ENCODE measurements around the gene PPP4R3B.
A peak's percentile ranks its signal among the peaks of the same experiment; 100 is the strongest.
"Not testable (repeated sequence)": the region's sequence is repeated elsewhere in the genome, so short reads cannot be mapped to it uniquely, and the experiment has no call there.

The PPP4R3B gene

GRCh38 chr2:55592130-55592529, 25.3 kb downstream of the PPP4R3B start:
- DNase-seq: no peak

- no peak for DNase-seq
These were observed 26.5 kb downstream of the PPP4R3B start for GRCh38 chr2:55590810-55591440.

DNA sequence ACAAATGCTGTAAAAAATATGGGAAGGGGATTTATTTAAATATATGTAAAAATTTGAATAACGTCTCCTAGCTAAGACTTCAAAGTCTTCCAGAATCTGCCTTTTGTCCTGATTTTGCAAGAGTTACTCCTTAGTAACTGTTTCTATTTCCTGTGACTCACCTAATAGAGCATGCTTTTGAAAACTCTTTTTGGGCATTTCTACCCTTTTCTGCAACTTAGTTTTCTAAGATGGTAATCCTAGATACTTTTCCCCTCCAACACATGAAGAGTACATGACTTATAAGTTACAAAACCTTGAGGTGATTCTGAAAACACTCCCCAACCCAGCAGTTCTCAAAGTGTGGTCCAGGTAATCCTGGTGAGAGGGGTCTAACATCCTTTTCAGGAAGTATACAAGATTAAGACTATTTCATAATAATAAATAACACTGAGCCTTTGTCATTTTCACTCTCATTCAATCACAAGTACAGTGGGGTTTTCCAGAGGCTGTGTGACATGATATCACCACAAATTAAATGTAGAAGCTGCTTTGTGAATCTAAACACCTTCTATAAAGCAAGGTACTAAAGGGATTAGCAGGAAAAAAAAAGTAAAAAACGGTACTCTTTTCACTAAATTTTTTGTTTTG, 31.9 kb downstream of the PPP4R3B start:
- no peak for DNase-seq

DNA sequence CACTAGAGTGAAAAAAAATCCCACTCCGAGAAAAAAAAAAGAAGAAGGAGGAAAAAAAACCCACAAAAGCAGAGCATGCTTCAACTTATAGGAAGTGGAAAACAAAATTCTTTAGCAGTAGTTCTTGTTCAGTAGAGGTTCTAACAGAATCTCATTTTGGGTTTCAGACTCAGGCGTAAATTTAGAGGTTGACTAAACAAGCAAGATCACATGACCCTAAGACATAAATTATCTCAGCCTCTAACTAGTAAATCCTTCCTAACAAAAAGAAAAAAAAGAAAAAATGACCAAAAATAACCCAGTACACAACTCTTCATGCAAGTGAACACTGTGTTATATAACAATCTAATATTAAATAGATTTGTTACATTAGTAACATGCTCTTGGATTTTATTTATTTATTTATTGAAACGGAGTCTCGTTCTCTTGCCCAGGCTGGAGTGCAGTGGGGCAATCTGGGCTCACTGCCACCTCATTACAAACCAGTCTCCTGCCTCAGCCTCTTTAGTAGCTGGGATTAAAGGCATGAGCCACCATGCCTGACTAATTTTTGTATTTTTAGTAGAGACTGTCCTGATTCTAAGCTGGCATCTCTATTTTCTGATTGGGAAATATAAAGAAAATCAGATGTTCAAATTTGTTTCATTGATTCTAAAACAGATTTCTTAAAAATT, 35.4 kb downstream of the PPP4R3B start:
- DNase-seq: no peak

DNA sequence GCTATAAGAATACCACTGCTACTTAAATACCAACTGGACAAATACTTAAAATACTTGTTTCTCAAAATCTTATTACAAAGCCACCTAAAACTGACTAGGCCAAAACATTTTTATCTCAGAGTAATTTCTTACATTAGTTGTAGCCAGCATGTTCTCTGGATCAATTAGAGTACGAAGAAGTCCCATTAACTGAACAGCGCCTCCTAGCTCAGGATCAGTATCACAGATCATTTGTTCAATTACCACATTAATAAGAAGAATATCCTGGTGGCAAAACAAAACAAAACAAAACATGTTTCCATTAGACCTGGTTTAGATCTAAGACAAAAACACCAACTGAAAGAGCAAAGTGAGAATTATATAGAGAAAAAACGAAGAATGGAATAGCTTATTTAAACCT, 36.0 kb downstream of the PPP4R3B start:
- no peak for DNase-seq

DNA sequence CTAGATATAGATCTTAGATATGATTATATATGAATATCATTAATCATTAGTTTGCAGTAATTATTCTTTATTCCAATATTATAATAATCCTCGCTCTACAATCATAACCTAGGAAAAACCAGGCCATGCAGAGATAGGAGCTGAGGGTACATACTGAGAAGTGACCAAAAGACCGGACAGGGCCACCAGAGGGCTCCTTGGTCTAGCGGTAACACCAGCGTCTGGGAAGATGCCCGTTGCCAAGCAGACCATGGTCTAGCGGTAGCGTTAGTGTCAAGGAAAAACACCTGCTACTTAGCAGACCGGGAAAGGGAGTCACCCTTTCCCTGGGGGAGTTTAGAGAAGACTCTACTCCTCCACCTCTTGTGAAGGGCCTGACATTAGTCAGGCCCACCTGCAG, 48.4 kb downstream of the PPP4R3B start:
- DNase-seq: not testable (repeated sequence)

DNA sequence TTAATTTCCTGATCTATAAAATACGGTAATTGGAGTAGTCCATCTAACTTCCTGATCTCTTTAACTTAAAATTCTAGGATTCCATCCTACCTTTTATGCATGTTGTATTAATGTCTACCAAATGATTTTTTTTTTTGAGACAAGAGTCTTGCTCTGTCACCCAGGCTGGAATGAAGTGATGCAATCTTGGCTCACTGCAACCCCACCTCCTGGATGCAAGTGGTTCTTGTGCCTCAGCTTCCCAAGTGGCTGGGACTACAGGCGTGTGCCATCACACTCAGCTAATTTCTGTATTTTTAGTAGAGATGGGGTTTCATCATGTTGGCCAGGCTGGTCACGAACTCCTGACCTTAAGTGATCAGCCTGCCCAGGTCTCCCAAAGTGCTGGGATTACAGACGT, 50.1 kb downstream of the PPP4R3B start:
- DNase-seq: no peak

- no peak for DNase-seq
These were observed 51.8 kb downstream of the PPP4R3B start for GRCh38 chr2:55565613-55566012.

- no peak for DNase-seq
These were observed 56.6 kb downstream of the PPP4R3B start for GRCh38 chr2:55560855-55561254.

- no peak for DNase-seq
These were observed 60.6 kb downstream of the PPP4R3B start for GRCh38 chr2:55556809-55557208.

GRCh38 chr2:55555977-55556376, 61.4 kb downstream of the PPP4R3B start:
- no peak for DNase-seq

DNA sequence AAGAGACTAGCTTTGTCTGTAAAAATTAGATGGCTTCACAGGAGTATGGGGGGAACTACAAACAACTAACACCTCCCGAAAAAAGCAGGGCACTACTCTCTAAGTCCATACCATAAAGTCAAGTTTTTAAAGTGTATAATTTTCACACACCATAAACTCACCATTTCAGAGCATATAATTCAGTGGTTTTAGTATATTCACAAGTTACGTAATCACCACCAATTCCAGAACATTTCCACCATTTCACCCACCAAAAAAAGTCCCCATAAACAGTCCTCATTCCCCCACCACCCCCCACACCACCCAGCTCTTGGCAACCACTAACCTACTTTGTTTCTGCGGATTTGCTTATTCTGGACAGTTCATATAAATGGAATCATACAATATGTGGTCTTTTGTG, 64.1 kb downstream of the PPP4R3B start:
- no peak for DNase-seq

- no peak for DNase-seq
These were observed 66.9 kb downstream of the PPP4R3B start for GRCh38 chr2:55550368-55551102.

DNA sequence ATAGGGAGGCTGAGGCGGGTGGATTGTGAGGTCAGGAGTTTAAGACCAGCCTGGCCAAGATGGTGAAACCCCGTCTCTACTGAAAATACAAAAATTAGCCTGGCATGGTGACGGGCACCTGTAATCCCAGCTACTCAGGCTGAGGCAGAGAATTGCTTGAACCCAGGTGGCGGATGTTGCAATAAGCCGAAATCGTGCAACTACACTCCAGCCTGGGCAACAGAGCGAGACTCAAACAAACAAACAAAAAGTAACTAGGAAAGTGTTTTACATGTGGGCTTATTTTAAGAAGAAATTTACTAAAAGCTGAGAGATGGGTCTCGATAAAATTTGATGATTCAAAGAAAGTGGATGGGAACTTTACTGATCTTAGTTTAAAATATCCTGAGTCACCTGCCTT, 69.7 kb downstream of the PPP4R3B start:
- not testable (repeated sequence) for DNase-seq

- DNase-seq: no peak
These were observed 70.4 kb downstream of the PPP4R3B start for GRCh38 chr2:55547001-55547400.

- DNase-seq: no peak
These were observed 86.8 kb downstream of the PPP4R3B start for GRCh38 chr2:55530539-55531081.

GRCh38 chr2:55526174-55526573, 91.2 kb downstream of the PPP4R3B start:
- DNase-seq: no peak

GRCh38 chr2:55524884-55525437, 92.5 kb downstream of the PPP4R3B start:
- no peak for DNase-seq

- DNase-seq: no peak
These were observed 97.2 kb downstream of the PPP4R3B start for GRCh38 chr2:55519938-55520885.

- DNase-seq: no peak
These were observed 98.6 kb downstream of the PPP4R3B start for GRCh38 chr2:55518841-55519165.

- peak; percentile 26 for DNase-seq
These were observed 105.8 kb downstream of the PPP4R3B start for GRCh38 chr2:55511508-55512124.
